Uterine smooth muscle cell (primary cell): ENCODE measurements around the gene ACSL6. TPM values are rescaled to one million over a fixed set of nuclear protein-coding genes. Genes with fewer than 3 reads are reported as not detected.

Experiments used
- total RNA-seq: library from RNA; depleted of rRNA; stranded (reverse); fragments of >200 nt; gene quantifications from 2 replicates; pipeline ENCODE4 v1.2.3, GENCODE V29; 2014

The ACSL6 gene
- total RNA-seq = 0.11 TPM in 1 of 2 replicates, not detected in the other

GRCh38 chr5:132011622-132012343 is at the start of gene ACSL6:
Gene ACSL6, minus strand, starts transcription at chr5:132011658. Its CDS starts 105 bp downstream, at chr5:132011553.

GRCh38 chr5:132060501-132061161 is 49.2 kb upstream of the ACSL6 start, which contains the start of gene IL3:
Gene IL3, plus strand, starts transcription at chr5:132060655. Its CDS starts 52 bp downstream, at chr5:132060707.

GRCh38 chr5:131945551-131946168 is 65.8 kb downstream of the ACSL6 start, which contains the start of gene MEIKIN:
Gene MEIKIN, minus strand, starts transcription at chr5:131945663. Its CDS starts 158 bp downstream, at chr5:131945505.

Other genes starting within 250 kb of the ACSL6 start
- gene FNIP1, start 214.6 kb downstream of the ACSL6 start, total RNA-seq = 88.6 and 97.2 TPM in 2 replicates
- not detected in 2 replicates for gene MEIKIN, start 66.0 kb downstream of the ACSL6 start, total RNA-seq
- not detected in 2 replicates for gene IL3, start 49.0 kb upstream of the ACSL6 start, total RNA-seq
- 0.12 and 0.89 TPM in 2 replicates for gene CSF2, start 62.1 kb upstream of the ACSL6 start, total RNA-seq
- gene P4HA2, start 216.2 kb upstream of the ACSL6 start, total RNA-seq = 282 and 471 TPM in 2 replicates
- gene PDLIM4, start 246.0 kb upstream of the ACSL6 start, total RNA-seq = 54.0 and 107 TPM in 2 replicates